Fibroblast of the aortic adventitia (primary cell): ENCODE data around the gene CCP110. TPM values are rescaled to one million over a fixed set of nuclear protein-coding genes. Genes with fewer than 3 reads are reported as not detected.

Experiments
- DNase-seq: peaks from one replicate; pipeline ENCODE4 v3.0.0-alpha.2; 2010; ENCODE audit warnings: low read depth
- H3K4me3 ChIP-seq: 2 replicates; pipeline ENCODE4 v1.5.1; 2011; ENCODE audit warnings: low read depth, mild to moderate bottlenecking, control low read depth, low read length, moderate library complexity
- total RNA-seq: library from RNA; depleted of rRNA; stranded (reverse); fragments of >200 nt; gene quantifications from 2 replicates; pipeline ENCODE4 v1.2.3, GENCODE V29; 2012; ENCODE audit warnings: low replicate concordance
- TF ChIP-seq, protein P1 (sequence below): IDR thresholded peaks from 2 replicates; pipeline ENCODE4 v1.5.1; 2011; ENCODE audit warnings: mild to moderate bottlenecking, low read length, control low read depth, inconsistent platforms; ENCODE audit not compliant: insufficient read depth

CCP110 gene
- total RNA-seq, 1 donor = 23.3 TPM

DNA sequence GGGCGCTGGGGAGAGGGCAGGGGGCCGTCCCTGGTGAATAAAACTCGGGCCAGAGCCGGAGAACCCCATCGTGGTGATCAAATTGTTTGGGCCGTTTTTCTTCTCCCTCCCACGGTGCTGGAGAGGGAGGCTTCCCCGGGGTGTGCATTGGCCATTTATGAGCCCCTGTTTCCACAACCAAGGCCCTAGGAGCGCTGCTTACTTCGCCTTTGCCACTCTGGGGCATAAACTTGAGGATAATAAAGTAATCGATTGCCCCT lies 544 bp downstream of the CCP110 start:
- DNase-seq = no peak
- peak overlapping the region; percentile 99 for H3K4me3 ChIP-seq
- TF ChIP-seq, protein P1, sequence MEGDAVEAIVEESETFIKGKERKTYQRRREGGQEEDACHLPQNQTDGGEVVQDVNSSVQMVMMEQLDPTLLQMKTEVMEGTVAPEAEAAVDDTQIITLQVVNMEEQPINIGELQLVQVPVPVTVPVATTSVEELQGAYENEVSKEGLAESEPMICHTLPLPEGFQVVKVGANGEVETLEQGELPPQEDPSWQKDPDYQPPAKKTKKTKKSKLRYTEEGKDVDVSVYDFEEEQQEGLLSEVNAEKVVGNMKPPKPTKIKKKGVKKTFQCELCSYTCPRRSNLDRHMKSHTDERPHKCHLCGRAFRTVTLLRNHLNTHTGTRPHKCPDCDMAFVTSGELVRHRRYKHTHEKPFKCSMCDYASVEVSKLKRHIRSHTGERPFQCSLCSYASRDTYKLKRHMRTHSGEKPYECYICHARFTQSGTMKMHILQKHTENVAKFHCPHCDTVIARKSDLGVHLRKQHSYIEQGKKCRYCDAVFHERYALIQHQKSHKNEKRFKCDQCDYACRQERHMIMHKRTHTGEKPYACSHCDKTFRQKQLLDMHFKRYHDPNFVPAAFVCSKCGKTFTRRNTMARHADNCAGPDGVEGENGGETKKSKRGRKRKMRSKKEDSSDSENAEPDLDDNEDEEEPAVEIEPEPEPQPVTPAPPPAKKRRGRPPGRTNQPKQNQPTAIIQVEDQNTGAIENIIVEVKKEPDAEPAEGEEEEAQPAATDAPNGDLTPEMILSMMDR = no peak

DNA sequence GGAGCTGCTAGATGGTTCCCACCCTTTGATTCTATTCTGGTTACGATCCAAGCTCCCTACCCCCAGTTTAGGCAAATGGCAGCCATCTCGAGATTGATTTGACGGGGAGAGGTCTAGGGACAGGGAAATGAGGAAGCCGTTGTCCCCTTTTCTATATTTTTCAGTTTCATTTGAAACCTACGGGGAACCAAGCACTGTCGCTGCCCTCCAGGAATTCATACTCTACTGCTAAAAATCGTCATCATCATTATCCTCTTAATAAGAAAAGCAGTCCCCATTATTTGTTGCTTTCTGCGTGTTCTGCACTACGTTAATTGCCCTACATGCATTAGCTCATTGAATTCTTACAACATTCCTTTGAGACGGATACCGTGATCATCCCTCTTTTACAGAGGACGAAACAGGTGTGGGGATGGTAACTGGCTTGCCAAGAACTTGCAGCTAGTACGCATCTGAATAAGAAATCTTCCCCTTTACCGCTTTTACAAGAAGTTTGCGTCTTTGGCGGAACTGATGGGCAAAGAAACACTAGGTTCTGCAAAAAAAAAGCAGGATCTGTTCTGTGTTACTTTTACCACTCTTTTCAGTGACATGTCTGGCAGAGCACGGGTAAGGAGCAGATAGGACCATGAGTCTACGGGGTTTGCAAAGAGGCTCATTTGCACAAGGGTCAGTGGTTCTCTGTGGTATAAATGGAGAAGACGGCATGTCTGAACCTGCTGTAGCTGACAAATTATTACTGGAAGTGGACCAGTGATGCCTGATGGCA lies 1.1 kb downstream of the CCP110 start:
- TF ChIP-seq, protein P1 = no peak
- peak; percentile 16 for DNase-seq
- H3K4me3 ChIP-seq = peak overlapping the region; percentile 99

DNA sequence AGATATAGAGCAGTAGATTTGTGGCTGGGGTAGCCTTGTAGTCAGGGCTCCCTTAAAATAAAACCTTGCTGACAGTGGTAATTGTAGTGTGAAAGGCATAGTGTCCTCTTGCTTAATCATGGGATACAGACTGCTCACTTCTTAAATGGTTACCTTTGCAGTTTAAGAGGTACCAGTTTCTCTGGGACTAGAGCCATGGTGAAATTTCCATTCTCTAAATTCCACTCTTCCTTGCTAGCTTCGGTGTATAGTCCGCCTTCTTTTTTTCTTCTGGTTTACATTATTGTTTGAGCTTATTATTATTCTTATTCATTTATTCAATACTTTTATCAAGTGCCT lies 1.6 kb downstream of the CCP110 start:
- peak overlapping the region; percentile 99 for H3K4me3 ChIP-seq
- TF ChIP-seq, protein P1 = no peak
- DNase-seq = no peak

DNA sequence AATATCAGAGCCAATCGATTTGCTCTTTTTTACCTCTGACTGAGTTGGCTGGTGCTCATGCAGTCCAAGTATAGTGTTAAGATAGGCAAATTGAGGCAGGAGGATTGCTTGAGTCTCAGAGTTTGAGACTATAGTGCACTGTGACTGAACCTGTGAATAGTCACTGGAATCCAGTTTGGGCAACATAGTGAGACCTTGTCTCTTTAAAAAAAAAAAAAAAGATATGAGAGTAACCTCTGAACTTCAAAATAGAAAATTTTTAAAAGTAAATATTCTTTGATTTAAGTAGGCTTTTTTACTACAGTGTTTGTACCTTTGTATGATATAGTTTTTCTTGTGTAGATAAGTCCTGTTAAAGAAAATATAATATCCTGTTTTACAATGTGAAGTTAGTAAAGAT lies 3.4 kb downstream of the CCP110 start:
- TF ChIP-seq, protein P1 = no peak
- no peak overlapping the region for H3K4me3 ChIP-seq
- DNase-seq = no peak

DNA sequence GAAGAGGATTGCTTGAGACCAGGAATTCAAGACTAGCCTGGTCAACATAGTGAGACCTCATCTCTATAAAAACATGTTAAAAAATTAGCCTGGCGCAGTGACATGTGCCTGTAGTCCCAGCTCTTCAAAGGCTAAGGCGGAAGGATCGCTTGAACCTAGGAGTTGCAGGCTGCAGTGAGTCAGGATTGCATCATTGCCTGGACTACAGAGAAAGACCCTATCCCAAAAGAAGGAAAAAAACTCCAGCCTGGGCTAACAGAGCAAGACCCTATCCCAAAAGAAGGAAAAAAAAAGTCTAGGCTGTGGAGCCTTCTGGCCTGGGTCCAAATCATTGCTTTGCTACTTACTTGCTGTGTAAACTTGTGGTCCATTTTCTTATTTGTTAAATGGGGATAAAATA lies 4.9 kb downstream of the CCP110 start:
- H3K4me3 ChIP-seq = no peak overlapping the region
- no peak for DNase-seq
- TF ChIP-seq, protein P1 = no peak

DNA sequence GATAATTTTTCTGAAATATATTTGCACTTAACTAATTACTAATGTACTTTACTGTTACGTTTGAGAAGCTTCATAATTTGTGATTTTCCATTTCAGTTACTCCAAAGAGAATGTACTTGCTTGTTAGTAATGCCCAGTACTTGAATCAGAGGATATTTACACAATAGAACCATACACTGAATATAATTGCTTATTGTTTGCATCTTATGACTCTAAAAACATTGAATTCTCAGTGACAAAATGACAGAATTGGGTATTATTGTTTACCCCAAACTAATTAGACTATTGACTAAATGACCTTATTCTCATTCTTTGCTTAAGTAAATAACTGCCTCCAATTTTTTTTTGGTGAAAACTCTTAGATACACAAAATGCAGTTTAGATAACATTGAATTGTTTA lies 8.9 kb downstream of the CCP110 start:
- no peak overlapping the region for H3K4me3 ChIP-seq
- TF ChIP-seq, protein P1 = no peak
- DNase-seq = no peak

DNA sequence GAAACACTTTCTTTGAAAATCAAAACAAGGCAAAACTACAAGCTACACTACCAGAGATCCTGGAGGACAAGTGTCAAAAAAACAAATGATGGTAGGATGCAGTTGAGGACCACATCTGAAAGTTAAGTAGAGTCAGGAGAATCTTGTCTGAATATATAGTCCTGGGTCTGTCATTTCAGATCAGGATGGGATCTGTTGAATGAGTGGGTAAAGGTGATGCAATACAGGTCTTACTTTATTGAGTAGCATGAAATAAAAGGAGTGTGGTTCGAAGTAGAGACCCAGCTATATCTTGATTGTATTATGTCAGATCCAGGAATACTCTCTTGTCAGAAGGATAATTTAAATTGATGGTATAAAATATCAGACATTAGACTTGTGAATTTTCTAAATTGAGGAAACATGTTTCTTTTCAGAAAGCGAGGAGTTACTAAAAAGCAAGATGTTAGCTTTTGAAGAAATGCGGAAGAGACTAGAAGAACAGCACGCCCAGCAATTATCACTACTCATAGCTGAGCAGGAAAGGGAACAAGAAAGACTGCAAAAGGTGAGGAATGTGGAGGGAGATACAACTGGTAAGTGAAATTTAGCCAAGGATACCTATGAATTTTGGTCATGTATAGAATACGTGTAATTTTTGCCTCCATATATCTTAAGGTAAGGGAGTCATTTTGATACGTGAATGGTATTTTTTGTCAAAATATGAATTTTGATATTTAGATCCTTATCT lies 16.7 kb downstream of the CCP110 start:
- no peak for DNase-seq
- TF ChIP-seq, protein P1 = no peak
- H3K4me3 ChIP-seq = no peak overlapping the region
